Measurements from ENCODE around the gene OR6T1. TPM values are rescaled to one million over a fixed set of nuclear protein-coding genes. Genes with fewer than 3 reads are reported as not detected.

The OR6T1 gene, protein sequence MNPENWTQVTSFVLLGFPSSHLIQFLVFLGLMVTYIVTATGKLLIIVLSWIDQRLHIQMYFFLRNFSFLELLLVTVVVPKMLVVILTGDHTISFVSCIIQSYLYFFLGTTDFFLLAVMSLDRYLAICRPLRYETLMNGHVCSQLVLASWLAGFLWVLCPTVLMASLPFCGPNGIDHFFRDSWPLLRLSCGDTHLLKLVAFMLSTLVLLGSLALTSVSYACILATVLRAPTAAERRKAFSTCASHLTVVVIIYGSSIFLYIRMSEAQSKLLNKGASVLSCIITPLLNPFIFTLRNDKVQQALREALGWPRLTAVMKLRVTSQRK
- not detected in 3 replicates for total RNA-seq (2021)
- Bru-seq, nascent RNA: not detected
- long read RNA-seq, experiment 1: 0 reads
- long read RNA-seq, experiment 2: 0 reads
- long read RNA-seq, experiment 3: 0 reads

DNA sequence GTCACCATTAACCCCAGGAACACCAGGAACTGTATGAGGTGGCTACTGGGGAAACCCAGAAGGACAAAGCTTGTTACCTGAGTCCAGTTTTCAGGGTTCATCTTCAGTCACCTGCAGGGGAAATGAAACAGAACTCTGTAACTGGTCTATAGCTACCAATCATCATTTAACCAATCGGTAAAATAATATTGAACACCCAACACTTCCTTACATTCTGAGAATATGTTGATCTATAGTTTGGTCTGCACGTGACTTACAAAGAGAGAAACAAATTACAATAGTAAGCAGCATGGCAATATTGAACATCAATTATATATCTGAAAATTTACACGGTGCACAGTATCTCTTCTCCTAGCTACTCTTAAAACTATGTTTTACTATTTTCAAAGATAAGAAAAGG, at the start of gene OR6T1:
OR6T1 (minus strand) TSS at position 101 of the 400 bp plus-strand sequence; CDS start at position 101, 0 bp downstream.
- H3K4me3 Mint-ChIP-seq: no peak within 1 kb of the TSS
- ChIA-PET POLR2A (no interaction called here), CTCF (no interaction called here)
- no peak within 1 kb of the TSS for H3K27ac Mint-ChIP-seq
- ATAC-seq (no peak), DNase-seq (ENCODE audit: low spot score) (no peak)
- H3K4me1 Mint-ChIP-seq: no peaks in the 10 kb centered on the region
- H3K36me3 Mint-ChIP-seq: no peaks in the 10 kb centered on the region
- no peaks in the 10 kb centered on the region for H3K27me3 Mint-ChIP-seq (ENCODE audit: low read depth)
- H3K9me3 Mint-ChIP-seq: peaks cover 11% of the 10 kb centered on the region
- no peak for TF ChIP-seq NR3C1 (CRISPR knock-in tag; conservative IDR thresholded peaks at IDR 0.05; ENCODE audit: low read depth)
- no peak for TF ChIP-seq TEAD1 (CRISPR knock-in tag; IDR thresholded peaks at IDR 0.05)
- TF ChIP-seq, protein P1, sequence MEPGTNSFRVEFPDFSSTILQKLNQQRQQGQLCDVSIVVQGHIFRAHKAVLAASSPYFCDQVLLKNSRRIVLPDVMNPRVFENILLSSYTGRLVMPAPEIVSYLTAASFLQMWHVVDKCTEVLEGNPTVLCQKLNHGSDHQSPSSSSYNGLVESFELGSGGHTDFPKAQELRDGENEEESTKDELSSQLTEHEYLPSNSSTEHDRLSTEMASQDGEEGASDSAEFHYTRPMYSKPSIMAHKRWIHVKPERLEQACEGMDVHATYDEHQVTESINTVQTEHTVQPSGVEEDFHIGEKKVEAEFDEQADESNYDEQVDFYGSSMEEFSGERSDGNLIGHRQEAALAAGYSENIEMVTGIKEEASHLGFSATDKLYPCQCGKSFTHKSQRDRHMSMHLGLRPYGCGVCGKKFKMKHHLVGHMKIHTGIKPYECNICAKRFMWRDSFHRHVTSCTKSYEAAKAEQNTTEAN (CRISPR knock-in tag; IDR thresholded peaks at IDR 0.05): no peak
- TF ChIP-seq, protein P2, sequence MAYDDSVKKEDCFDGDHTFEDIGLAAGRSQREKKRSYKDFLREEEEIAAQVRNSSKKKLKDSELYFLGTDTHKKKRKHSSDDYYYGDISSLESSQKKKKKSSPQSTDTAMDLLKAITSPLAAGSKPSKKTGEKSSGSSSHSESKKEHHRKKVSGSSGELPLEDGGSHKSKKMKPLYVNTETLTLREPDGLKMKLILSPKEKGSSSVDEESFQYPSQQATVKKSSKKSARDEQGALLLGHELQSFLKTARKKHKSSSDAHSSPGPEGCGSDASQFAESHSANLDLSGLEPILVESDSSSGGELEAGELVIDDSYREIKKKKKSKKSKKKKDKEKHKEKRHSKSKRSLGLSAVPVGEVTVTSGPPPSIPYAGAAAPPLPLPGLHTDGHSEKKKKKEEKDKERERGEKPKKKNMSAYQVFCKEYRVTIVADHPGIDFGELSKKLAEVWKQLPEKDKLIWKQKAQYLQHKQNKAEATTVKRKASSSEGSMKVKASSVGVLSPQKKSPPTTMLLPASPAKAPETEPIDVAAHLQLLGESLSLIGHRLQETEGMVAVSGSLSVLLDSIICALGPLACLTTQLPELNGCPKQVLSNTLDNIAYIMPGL (CRISPR knock-in tag; IDR thresholded peaks at IDR 0.05): no peak
- no peak for TF ChIP-seq ZNF396 (CRISPR knock-in tag; IDR thresholded peaks at IDR 0.05; ENCODE audit: borderline replicate concordance)
- TF ChIP-seq ESRRA (CRISPR knock-in tag; IDR thresholded peaks at IDR 0.05; ENCODE audit: borderline replicate concordance): no peak
- TF ChIP-seq, protein P3, sequence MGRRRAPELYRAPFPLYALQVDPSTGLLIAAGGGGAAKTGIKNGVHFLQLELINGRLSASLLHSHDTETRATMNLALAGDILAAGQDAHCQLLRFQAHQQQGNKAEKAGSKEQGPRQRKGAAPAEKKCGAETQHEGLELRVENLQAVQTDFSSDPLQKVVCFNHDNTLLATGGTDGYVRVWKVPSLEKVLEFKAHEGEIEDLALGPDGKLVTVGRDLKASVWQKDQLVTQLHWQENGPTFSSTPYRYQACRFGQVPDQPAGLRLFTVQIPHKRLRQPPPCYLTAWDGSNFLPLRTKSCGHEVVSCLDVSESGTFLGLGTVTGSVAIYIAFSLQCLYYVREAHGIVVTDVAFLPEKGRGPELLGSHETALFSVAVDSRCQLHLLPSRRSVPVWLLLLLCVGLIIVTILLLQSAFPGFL (CRISPR knock-in tag; IDR thresholded peaks at IDR 0.05; ENCODE audit: borderline replicate concordance): no peak
- no peak for TF ChIP-seq ETV6 (CRISPR knock-in tag; IDR thresholded peaks at IDR 0.05)
- TF ChIP-seq, protein P4, sequence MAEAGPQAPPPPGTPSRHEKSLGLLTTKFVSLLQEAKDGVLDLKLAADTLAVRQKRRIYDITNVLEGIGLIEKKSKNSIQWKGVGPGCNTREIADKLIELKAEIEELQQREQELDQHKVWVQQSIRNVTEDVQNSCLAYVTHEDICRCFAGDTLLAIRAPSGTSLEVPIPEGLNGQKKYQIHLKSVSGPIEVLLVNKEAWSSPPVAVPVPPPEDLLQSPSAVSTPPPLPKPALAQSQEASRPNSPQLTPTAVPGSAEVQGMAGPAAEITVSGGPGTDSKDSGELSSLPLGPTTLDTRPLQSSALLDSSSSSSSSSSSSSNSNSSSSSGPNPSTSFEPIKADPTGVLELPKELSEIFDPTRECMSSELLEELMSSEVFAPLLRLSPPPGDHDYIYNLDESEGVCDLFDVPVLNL (CRISPR knock-in tag; IDR thresholded peaks at IDR 0.05; ENCODE audit: borderline replicate concordance, low read depth): no peak
- TF ChIP-seq, protein P5, sequence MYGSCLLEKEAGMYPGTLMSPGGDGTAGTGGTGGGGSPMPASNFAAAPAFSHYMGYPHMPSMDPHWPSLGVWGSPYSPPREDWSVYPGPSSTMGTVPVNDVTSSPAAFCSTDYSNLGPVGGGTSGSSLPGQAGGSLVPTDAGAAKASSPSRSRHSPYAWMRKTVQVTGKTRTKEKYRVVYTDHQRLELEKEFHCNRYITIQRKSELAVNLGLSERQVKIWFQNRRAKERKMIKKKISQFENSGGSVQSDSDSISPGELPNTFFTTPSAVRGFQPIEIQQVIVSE (CRISPR knock-in tag; IDR thresholded peaks at IDR 0.05; ENCODE audit: borderline replicate concordance): no peak
- TF ChIP-seq ZNF232 (CRISPR knock-in tag; IDR thresholded peaks at IDR 0.05): no peak
- TF ChIP-seq, protein P6, sequence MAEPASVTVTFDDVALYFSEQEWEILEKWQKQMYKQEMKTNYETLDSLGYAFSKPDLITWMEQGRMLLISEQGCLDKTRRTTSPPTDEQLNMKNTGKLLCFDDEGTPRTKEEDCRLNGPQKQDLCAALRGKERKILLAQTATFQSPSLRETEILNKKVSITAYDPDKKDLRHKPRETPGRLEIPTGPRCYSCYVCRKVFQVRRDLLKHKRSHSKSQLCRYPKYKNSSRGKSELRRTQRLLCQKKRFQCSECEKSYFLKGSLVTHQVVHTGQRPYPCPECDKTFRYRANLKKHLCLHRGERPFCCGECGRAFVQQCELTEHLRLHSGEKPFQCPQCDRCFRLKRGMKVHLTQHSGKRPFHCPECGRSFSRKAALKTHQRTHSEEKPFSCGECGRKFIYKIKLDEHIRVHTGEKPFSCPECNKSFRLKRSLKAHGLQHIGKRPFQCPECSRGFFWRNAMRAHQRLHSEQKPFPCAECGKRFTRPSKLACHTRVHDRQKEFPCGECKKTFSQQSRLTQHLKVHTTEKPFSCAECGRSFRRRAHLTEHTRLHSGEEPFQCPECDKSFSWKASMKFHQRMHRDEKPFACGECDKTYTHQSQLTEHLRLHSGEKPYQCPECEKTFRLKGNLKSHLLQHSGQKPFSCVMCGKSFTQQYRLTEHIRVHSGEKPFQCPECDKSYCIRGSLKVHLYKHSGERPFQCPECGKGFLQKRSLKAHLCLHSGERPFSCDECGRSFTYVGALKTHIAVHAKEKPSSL (CRISPR knock-in tag; conservative IDR thresholded peaks at IDR 0.05): no peak
- TF ChIP-seq, protein P7, sequence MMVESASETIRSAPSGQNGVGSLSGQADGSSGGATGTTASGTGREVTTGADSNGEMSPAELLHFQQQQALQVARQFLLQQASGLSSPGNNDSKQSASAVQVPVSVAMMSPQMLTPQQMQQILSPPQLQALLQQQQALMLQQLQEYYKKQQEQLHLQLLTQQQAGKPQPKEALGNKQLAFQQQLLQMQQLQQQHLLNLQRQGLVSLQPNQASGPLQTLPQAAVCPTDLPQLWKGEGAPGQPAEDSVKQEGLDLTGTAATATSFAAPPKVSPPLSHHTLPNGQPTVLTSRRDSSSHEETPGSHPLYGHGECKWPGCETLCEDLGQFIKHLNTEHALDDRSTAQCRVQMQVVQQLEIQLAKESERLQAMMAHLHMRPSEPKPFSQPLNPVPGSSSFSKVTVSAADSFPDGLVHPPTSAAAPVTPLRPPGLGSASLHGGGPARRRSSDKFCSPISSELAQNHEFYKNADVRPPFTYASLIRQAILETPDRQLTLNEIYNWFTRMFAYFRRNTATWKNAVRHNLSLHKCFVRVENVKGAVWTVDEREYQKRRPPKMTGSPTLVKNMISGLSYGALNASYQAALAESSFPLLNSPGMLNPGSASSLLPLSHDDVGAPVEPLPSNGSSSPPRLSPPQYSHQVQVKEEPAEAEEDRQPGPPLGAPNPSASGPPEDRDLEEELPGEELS (CRISPR knock-in tag; IDR thresholded peaks at IDR 0.05): no peak
- no peak for TF ChIP-seq ATF1 (CRISPR knock-in tag; IDR thresholded peaks at IDR 0.05)
- TF ChIP-seq ELF4 (CRISPR knock-in tag; IDR thresholded peaks at IDR 0.05; ENCODE audit: low read depth): no peak
- no peak for TF ChIP-seq ZNF121 (CRISPR knock-in tag; IDR thresholded peaks at IDR 0.05)
- TF ChIP-seq, protein P8, sequence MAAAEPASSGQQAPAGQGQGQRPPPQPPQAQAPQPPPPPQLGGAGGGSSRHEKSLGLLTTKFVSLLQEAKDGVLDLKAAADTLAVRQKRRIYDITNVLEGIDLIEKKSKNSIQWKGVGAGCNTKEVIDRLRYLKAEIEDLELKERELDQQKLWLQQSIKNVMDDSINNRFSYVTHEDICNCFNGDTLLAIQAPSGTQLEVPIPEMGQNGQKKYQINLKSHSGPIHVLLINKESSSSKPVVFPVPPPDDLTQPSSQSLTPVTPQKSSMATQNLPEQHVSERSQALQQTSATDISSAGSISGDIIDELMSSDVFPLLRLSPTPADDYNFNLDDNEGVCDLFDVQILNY (CRISPR knock-in tag; IDR thresholded peaks at IDR 0.05): no peak
- TF ChIP-seq GTF2I (CRISPR knock-in tag; conservative IDR thresholded peaks at IDR 0.05): no peak
- TF ChIP-seq NFYB (CRISPR knock-in tag; conservative IDR thresholded peaks at IDR 0.05; ENCODE audit: low read depth): no peak
